Stimulated activated CD4-positive, alpha-beta T cell treated with anti-CD3 and anti-CD28 coated beads, Interleukin-15, amount 100 ng/mL, for 48 hours (primary cell): ENCODE results near the gene SERPINA1.
"Not testable (repeated sequence)": the region's sequence is repeated elsewhere in the genome, so short reads cannot be mapped to it uniquely, and the experiment has no call there.

ENCODE experiments used
- DNase-seq, 2 donors: peaks; one replicate each; pipeline ENCODE4 v3.0.0-alpha.2; 2020; ENCODE audit warnings: low read depth in 2 of 2

The SERPINA1 gene

DNA sequence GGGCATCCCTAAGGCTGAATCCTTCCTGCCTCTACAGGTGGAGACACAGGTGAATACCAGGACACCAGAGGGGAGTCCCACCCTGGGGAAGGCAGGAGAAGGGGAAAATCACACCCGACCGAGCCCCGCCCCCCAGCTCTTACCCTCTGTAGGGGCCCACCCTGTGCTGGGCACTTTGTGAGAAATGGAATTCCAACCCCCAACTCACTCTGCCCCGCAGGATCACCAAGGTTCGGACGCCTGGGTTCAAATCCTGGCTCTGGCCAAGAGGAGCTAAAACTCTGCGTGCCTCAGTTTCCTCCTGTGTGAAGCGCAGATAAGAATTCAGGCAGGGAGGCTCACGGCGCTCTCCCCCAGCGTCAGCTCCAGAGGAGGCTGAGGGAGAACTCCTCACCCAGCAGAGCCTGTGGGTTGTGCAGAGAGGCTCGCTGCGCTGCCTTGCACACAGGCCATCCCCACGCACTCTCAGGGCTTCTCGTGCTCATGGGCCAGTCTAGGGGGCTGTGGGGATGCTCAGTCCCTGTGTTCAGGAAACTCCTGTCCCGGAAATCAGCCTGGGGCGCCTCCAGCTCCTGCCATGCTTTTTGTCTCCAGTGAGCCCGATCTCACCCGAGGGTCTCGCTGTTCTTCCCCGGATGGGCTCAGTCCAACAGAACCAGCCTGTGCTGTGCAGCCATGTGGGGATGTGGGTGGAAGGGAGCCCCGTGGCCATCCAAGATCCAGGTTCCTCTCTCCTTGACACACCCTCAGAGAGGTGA lies 18.5 kb downstream of the SERPINA1 start:
- DNase-seq, result not testable (repeated sequence)

DNA sequence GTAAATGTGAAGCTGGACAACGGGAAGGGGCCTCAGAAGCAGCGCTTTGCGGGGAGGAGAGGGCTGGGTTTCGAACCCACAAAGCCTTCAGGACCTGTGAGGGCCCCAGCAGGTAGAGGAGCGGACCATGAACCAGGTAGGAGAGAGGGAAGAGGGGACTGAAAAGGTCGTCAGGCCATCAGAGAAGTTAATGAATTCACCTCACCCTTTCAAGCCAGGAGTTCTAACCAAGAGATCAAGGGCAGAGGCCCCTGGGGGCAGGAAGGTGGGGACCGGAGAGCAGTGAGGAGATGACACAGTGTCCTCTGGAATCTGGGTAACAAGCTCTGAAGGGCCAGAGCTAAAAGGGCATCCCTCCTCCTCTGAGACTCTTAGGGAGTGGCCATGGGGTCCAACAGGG lies 19.4 kb downstream of the SERPINA1 start:
- no peak for DNase-seq

GRCh38 chr14:94368243-94368590 lies 20.2 kb downstream of the SERPINA1 start:
- no peak for DNase-seq

DNA sequence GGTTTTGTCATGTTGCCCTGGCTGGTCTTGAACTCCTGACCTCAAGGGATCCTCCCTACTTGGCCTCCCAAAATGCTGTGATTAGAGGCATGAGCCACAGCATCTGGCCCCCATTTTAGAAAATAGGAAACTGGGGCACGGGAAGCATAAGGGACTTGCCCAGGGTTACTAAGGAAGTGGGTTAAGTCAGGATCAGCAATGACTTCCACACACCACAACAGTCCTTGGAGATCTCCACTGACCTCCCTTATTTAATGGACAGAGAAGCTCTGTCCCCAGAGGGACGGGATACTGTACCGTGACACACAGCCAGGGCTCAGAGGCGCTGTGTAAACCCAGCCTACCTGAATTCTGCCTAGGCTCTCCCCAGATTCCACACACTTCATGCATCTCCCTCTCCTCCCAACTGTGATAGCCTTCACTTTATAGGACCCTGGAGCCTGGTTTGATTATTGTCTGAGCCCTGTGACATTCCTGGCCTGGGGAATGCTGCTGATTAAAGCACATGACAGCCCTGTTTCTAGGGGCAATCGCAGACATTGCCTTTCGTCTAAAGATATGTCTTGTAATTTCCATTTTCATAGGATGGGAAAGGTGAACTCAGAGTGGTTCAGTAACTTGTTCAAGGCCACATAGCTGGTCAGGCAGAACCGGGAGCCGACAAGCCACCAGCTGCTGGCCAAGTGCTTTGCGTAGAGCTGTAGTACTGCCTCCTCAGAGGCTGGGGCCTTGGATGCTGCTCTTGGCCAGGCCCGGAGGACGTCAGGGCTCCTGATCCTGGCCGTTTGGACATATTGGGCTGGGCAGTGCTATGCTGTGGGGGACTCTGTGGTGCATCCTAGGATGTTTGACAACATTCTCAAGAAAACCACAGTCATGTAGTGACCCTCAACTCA lies 20.8 kb downstream of the SERPINA1 start:
- DNase-seq, result no peak

- no peak for DNase-seq
Observed at GRCh38 chr14:94366146-94366915, 22.1 kb downstream of the SERPINA1 start, which contains the start of gene SERPINA2. SERPINA2 (minus strand) TSS chr14:94366698.

GRCh38 chr14:94365624-94366023 lies 22.8 kb downstream of the SERPINA1 start:
- DNase-seq, result no peak

GRCh38 chr14:94364964-94365363 lies 23.4 kb downstream of the SERPINA1 start:
- DNase-seq, result no peak

DNA sequence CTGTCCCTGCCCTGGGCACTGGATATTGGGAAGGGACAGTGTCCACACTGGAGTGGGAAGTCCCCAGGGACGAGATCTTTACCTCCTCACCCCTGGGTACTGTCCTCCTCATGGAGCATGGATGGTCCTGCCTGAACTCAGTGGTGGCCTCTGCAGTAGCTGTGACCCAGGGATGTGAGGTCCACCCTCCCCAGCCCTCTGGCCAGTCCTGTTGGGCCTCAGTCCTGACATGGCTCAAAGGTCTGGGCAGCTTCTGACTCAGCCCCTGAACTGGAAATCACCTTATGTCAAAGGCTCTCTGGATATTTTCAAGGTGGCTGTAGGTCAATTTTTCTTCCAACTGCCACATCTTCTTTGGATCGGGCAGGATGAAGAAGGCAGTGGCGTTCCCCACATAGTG lies 24.4 kb downstream of the SERPINA1 start:
- no peak for DNase-seq

DNA sequence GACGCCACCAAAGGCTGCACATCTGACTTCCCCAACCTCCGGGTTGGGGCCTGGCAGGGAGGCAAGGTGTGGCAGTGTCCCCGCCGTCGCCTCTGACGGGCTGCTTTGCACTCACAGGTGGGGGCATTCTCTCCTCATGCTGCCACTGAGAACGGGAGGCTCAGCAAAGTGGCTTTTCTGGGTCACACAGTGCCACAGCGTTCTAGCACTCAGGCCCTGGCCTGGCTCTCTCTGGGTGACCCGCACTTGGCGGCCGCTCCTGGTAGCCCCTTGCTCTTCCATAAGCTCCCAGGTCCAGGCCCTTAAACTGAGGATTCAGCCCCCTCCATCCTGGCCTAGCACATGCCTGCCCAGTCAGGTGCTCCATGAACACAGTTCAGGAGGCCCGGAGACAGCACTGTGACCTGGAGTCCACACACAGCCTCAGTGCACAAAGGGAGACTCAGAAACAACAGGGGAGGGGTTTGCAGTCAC lies 25.2 kb downstream of the SERPINA1 start:
- DNase-seq, result no peak

GRCh38 chr14:94362614-94363133 lies 25.7 kb downstream of the SERPINA1 start:
- DNase-seq, result no peak

DNA sequence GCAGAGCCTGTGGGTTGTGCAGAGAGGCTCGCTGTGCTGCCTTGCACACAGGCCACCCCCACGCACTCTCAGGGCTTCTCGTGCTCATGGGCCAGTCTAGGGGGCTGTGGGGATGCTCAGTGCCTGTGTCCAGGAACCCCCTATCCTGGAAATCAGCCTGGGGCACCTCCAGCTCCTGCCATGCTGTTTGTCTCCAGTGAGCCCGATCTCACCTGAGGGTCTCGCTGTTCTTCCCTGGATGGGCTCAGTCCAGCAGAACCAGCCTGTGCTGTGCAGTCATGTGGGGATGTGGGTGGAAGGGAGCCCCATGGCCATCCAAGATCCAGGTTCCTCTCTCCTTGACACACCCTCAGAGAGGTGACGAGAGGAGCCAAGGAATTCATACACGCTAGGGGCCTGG lies 26.7 kb downstream of the SERPINA1 start:
- DNase-seq, result no peak

DNA sequence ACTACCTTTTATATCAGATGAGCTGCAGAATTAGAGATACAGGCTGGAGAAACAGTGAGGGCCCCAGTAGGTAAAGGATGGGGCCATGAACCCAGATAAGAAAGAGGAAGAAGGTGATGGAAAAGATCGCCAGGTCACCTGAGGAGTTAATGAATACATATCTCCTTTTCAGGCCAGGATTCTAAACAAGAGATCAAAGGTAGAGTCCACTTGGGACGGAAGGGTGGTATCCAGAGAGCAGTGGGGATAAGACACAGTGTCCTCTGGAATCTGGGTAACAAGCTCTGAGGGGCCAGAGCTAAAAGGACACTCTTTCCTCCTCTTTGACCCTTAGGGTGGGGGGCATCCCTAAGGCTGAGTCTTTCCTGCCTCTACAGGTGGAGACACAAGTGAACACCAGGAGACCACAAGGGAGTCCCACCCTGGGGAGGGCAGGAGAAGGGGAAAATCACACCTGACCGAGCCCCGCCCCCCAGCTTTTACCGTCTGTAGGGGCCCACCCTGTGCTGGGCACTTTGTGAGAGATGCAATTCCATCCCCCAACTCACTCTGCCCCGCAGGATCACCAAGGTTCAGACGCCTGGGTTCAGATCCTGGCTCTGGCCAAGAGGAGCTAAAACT lies 27.3 kb downstream of the SERPINA1 start:
- DNase-seq, result no peak

DNA sequence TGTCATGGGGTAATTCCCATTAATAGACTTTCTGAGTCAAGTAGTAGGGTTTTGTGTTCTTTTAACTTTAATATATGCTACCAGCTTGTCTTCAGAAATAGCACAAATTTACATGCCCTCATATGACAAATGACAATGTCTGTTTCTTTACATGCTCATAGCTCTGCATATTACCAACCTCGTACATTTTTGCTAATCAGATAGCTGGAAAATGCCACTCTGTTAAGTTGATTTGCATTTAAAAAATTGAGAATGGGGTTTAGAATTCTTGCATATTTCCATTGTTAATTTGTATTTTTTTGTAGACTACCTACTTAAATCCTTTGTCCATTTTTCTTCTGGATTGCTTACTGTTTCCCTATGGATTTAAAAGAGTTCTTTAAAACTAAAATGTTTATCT lies 31.2 kb downstream of the SERPINA1 start:
- no peak for DNase-seq

DNA sequence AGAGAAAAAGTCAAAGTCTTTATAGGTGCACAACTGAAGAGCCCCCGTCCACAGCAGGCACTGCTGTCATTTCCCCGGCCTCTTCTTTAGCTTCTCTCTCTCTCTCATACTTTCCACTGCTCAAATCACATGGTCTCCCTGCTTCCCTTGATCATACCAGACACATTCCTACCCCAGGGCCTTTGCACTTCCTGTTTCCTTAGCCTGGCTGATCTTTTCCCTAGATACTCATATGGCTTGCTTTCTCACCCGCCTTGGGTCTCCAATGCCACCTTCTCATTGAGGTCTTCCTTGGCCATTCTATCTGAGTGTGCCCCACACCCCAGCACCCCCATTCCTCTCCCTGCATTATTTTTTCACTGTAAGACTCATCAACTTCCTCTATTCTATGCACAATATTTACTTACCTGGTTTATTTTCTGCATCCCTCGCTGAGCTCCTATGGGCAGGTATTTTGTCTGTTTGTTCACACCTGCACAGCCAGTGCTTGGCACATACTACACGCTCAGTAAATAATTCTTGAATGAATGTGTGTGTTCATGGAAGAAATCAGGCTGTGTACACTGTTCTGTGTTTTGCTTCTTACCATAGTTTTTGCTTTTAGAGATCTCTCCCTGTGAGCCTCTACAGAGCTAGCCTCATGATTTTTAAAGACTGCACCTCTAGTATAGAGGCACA lies 31.9 kb downstream of the SERPINA1 start:
- no peak for DNase-seq

GRCh38 chr14:94355191-94355794 lies 33.1 kb downstream of the SERPINA1 start:
- DNase-seq, result no peak

DNA sequence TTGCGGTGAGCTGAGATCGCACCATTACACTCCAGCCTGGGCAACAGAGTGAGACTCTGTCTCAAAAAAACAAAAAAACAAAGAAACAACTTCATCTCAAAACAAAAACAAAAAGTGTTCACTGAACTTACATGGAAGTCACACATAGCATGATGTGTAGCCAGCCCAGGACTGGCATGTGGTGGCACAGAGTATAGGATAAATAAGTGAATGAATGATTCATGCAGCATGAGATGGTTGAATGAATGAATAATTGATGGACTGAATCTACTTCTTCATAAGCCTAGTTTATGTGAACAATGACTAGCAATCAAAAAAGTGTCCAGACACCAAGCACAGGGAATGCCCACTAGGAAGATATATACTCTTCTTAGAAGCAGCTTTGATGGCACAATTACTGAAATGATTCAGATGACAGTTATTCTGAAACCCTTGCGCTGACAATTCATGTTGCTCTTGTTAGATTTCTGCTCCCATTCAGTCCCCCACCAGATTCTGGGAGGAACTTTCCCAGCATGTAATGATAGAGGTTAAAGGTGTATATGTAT lies 33.7 kb downstream of the SERPINA1 start:
- no peak for DNase-seq

DNA sequence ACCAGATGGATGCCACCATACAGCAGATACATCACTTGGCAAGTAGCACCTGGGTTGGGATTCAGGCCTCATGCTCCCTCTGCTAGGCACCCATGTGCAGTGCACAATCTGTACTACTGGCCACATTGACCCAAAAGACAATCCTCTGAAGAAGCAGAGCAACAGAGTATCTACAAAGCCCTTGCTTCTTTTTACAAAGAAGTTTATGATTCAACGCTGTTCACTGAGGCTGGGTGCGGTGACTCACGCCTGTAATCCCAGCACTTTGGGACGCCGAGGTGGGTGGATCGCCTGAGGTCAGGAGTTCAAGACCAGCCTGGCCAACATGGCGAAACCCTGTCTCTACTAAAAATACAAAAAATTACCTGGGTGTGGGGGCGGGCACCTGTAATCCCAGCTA lies 34.2 kb downstream of the SERPINA1 start:
- DNase-seq, result not testable (repeated sequence)

DNA sequence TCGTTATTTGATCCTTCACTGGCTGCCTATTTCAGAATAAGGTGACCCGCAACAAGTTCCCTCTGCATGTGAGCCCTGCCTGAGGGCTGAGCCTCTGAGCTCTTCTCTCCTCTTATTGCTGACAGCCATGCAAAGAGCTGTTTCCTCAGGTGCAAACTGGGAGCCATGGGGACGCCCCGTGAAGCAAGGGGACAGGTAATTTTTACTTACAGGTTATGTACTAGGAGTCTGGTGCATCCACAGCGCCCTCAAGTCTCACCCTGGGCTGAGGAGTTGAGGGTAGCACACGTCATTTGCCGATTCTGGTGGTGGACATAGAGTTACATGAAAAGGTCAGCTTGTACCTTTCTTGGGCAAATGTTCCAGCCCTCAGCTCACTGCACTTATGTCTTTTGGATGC lies 39.1 kb downstream of the SERPINA1 start:
- DNase-seq, result no peak

DNA sequence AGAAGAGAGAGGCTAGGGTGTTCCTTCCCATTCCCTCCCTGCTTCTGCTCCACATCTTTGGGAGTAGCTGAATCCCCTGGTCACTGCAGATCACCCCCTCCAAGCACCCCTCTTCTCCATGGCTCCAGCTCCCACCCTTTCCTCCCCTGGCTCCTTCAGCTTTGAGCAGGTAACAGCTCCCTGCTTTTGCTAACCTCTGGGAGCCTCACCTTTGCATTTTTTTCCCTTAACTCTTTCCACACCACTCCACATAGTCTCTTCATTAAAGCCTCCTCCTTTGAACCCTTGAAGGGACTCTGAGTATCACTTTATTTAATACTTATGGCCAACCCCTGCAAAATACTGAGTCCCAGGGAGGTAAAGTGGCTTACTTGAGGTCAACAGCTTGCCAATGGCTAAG lies 39.6 kb downstream of the SERPINA1 start:
- DNase-seq, result no peak

GRCh38 chr14:94346841-94347240 lies 41.6 kb downstream of the SERPINA1 start:
- DNase-seq, result no peak
